ENCODE data around the gene TRIM60.
"Not testable (repeated sequence)": the region's sequence is repeated elsewhere in the genome, so short reads cannot be mapped to it uniquely, and the experiment has no call there.

Gene TRIM60

DNA sequence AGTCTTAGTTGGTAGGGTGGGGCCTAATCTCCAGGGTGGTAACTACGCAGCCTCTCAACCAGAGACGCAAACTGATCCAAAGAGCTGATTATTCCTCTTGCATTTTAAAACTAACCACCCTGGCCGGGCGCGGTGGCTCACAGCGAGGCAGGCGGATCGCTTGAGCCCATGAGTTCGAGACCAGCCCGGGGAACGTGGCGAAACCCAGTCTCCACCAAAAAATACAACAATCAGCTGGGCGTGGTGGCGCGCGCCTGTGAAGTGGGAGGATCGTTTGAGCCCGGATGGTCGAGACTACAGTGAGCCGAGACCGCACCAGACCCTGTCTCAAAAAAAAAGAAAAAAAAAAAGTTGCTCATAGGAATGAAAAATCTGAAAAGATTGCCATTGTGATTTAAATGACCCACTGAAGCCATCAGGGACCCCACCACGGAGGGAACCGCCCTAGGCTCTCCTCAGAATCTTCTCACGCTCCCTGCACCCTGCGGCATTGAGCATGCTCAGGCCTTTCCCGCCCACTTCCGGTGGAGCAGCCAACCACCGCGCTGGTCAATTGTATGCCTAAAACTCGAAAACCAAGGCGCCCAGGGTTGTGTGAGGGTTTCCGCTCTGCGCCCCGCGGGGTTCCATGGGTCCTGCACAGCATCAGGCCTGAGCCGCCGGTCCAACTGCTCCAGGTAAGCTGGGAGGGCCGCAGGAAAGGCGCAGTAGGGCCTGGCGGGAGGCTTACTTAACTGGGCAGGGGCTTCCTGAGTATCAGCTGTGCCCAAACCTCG is at the start of gene TRIM60:
TSS of gene TRIM60 (plus strand) at position 564 of the 776 bp plus-strand sequence. CDS start 8,074 bp downstream, outside the sequence.
- in situ Hi-C loops (cut with MboI; ENCODE audit: low sequenced_read_pairs), result no loop called here

DNA sequence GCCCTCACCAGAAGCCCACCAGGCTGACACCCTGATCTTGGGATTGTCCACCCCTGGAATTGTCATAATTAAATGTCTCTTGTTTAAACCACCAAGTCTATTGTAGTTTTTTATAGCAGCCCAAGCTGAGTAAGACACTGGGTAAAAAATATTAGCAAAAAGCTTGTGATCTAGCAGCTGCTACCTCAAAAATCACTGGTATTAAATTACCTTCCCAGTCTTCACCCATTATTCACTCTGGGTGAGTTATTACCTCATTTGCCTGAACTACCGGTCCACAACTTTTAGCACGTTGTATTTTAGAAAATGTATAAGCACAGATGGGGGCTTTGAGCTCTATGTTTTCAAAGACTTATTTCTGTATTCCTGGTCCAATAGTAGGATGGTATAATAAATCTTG is 42.3 kb upstream of the TRIM60 start:
- in situ Hi-C loops (cut with MboI; ENCODE audit: low sequenced_read_pairs), result no loop called here

DNA sequence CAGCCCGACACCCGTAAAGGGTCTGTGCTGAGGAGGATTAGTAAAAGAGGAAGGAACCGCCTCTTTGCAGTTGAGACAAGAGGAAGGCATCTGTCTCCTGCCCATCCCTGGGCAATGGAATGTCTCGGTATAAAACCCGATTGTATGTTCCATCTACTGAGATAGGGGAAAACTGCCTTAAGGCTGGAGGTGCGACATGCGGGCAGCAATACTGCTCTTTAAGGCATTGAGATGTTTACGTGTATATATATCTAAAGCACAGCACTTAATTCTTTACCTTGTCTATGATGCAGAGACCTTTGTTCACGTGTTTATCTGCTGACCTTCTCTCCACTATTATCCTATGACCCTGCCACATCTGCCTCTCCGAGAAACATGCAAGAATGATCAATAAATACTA is 41.0 kb upstream of the TRIM60 start:
- in situ Hi-C loops (cut with MboI; ENCODE audit: low sequenced_read_pairs), result not testable (repeated sequence)

DNA sequence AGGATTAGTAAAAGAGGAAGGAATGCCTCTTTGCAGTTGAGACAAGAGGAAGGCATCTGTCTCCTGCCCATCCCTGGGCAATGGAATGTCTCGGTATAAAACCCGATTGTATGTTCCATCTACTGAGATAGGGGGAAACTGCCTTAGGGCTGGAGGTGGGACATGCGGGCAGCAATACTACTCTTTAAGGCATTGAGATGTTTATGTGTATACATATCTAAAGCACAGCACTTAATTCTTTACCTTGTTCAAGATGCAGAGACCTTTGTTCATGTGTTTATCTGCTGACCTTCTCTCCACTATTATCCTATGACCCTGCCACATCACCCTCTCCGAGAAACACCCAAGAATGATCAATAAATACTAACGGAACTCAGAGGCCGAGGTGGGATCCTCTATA is 35.7 kb upstream of the TRIM60 start:
- in situ Hi-C loops (cut with MboI; ENCODE audit: low sequenced_read_pairs), result not testable (repeated sequence)

DNA sequence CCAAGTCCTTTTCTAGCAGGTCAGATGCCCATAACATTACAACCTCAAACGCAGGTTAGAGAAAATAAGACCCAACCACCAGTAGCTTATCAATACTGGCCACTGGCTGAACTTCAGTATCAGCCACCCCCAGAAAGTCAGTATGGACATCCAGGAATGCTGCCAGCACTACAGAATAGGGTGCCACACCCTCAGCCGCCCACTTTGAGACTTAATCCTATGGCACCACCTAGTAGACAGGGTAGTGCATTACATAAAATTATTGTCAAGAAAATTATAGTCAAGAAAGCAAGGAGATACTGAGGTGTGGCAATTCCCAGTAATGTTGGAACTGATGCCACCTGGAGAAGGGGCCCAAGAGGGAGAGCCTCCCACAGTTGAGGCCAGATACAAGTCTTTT is 34.5 kb upstream of the TRIM60 start:
- in situ Hi-C loops (cut with MboI; ENCODE audit: low sequenced_read_pairs), result no loop called here

DNA sequence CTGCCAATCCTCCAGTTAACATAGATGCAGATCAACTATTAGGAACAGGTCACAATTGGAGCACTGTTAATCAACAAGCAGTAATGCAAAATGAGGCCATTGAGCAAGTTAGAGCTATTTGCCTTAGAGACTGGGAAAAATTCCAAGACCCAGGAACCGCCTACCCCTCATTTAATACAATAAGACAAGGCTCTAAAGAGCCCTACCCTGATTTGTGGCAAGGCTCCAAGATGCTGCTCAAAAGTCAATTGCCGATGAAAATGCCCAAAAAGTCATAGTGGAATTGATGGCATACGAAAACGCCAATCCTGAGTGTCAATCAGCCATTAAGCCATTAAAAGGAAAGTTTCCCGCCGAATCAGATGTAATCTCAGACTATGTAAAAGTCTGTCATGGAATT is 33.9 kb upstream of the TRIM60 start:
- in situ Hi-C loops (cut with MboI; ENCODE audit: low sequenced_read_pairs), result no loop called here

DNA sequence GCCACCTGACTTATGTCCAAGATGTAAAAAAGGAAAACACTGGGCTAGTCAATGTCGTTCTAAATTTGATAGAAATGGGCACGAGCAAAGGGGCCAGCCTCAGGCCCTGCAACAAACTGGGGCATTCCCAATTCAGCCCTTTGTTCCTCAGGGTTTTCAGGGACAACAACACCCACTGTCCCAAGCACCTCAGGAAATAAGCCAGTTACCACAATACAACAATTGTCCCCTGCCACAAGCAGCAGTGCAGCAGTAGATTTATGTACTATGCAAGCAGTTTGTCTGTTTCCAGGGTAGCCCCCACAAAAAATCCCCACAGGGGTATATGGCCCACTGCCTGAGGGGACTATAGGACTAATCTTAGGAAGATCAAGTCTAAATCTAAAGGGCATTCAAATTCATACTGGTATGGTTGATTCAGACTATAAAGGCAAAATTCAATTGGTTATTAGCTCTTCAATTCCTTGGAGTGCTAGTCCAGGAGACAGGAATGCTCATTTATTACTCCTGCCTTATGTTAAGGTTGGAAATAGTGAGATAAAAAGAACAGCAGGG is 33.2 kb upstream of the TRIM60 start:
- in situ Hi-C loops (cut with MboI; ENCODE audit: low sequenced_read_pairs), result not testable (repeated sequence)

DNA sequence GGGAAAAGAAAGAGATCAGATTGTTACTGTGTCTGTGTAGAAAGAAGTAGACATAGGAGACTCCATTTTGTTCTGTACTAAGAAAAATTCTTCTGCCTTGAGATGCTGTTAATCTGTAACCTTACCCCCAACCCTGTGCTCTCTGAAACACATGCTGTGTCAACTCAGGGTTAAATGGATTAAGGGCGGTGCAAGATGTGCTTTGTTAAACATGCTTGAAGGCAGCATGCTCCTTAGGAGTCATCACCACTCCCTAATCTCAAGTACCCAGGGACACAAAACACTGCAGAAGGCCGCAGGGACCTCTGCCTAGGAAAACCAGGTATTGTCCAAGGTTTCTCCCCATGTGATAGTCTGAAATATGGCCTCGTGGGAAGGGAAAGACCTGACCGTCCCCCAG is 29.8 kb upstream of the TRIM60 start:
- in situ Hi-C loops (cut with MboI; ENCODE audit: low sequenced_read_pairs), result not testable (repeated sequence)

DNA sequence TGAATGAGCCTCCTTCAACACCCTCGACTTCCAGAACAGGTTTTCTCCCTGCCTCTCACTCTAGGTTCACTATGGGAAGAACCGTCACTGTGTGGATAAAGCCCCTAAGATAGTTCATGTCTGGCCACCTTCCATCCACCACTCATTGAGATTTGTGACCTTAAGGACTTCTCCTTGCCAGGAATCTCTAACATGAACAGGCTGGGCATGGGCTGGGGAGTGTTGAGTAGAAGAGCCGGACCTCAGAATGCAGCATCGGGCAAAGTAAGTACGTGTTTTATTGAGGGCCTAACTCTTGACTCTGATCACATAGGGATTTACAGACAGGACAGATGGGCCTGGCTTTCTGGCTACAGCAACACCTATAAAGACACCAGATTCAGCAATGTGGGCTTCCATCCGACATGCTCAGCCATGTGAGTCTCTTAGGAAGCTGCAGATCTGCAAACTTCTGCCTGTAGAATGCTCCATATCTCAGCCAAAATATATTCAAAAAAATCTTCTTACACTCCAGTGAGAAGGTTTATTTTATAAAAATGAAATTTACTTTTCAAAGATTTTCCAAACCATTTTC is 26.4 kb upstream of the TRIM60 start:
- in situ Hi-C loops (cut with MboI; ENCODE audit: low sequenced_read_pairs), result no loop called here

DNA sequence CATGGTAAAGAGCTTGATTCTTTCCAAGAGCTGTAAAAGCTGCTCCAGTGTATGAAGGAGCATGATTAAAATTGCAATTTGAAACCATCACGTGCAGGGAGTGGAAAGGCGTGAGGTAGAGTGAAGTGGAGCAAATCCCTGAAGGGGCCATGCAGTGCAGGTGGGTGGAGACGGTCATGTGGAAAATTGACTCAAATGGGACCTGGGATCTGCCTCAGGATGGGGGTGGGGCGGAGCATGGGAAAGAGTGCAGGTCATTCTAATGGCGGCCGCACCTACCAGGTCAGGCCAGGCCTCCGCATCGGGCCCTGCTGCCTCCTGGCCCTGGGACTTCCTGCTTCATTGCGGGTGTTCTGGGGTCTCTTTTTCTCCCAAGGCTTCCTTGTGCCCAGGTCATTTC is 25.3 kb upstream of the TRIM60 start:
- in situ Hi-C loops (cut with MboI; ENCODE audit: low sequenced_read_pairs), result no loop called here

DNA sequence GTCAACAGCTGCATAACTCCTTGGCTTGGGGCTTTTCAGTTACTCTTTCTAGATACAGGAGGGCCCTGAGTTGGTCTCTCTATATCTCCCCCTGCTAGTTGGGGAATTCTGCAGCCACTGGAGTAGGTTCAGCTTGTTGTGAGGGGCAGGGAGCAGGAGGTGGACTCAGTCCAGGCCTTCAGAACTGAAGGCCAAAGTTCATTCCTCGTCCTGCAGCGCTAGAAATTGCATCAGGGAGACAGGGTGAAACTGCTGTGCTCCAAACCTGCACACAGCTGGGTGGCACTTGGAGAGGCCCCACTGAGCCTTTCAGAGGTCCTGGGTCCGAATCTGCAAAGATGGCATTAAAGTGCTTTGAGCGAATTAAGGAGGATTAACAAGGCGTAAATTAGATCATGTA is 24.9 kb upstream of the TRIM60 start:
- in situ Hi-C loops (cut with MboI; ENCODE audit: low sequenced_read_pairs), result no loop called here

DNA sequence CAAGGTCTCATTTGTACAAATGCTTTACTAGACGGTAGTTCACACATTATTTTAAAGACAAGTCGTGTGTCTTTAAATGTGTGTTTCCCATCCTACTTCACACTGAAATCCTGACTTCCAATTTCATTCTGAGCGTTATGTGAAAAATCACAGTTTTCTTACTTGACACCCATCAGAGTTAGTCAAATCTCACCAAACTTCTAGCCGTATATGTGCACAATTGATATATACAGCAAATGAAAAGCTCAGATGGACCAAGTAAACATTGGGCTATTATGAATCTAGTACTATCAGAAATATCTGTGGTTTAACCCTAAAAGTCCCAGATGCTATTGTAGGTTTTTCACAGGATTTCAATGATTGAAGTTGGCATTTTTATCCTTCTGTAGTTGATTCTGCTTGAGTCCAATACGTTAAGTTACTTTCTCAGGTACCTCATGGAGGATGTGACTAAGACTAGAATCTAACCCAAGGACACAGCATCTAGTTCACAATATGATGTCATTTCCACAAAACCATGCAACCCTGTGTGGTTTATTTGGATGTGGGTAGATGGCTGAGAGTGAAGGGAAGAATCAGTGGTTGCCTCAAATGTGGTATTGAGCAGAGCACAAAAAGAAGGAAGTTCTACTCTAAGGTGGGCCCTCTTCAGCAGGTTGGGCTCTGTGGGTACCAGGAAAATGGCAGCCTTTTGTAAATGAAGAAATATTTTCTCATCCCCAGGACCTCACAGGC is 22.1 kb upstream of the TRIM60 start:
- in situ Hi-C loops (cut with MboI; ENCODE audit: low sequenced_read_pairs), result no loop called here

DNA sequence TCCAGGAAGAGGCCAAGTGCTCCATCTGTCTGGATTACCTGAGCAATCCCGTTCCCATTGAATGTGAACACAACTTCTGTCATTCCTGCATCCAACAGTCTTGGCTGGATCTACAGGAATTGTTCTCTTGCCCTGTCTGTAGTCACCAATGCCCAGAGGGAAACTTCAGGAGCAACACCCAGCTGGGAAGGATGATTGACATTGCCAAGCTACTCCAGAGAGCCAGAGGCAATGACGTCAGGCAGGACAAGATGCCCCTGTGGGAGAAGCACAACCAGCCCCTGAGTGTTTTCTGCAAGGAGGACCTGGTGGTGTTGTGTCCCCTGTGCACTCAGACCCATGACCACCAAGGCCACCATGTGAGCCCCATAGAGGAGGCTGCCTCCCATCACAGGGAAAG is 21.3 kb upstream of the TRIM60 start:
- in situ Hi-C loops (cut with MboI; ENCODE audit: low sequenced_read_pairs), result no loop called here

DNA sequence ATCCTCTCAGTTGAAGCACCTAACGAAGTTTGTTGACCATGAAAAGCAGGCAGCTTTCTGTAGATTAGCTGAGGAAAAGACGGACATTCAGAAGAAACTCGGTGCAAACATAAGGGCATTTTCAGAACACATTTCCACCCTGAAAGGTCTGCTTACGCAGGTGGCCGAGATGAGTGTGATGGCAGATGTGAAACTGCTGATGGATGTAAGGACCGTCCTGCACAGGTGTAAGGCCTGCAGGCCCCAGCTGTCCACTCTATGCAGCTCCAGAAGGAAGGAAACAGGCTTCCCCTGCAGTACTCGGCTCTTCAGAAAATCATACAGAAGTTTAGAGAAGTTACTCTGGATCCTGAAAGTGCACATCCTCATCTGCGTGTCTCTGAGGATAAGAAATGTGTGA is 20.8 kb upstream of the TRIM60 start:
- in situ Hi-C loops (cut with MboI; ENCODE audit: low sequenced_read_pairs), result no loop called here

DNA sequence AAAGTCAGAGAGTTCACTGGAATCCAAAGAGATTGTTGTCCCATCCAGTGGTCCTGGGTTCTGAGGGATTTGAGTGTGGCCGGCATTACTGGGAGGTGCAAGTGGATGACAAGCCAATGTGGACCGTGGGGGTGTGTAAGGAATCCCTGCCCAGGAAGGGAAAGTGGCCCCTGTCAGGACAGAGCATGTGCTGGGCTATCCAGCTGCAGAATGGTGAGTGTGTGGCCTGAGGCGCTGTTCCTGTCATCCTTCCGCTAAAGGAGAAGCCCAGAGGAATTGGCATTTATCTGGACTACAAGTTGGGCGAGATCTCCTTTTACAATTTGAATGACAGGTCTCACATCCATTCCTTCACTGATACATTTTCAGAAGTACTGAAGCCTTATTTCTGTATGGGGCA is 20.4 kb upstream of the TRIM60 start:
- in situ Hi-C loops (cut with MboI; ENCODE audit: low sequenced_read_pairs), result no loop called here

DNA sequence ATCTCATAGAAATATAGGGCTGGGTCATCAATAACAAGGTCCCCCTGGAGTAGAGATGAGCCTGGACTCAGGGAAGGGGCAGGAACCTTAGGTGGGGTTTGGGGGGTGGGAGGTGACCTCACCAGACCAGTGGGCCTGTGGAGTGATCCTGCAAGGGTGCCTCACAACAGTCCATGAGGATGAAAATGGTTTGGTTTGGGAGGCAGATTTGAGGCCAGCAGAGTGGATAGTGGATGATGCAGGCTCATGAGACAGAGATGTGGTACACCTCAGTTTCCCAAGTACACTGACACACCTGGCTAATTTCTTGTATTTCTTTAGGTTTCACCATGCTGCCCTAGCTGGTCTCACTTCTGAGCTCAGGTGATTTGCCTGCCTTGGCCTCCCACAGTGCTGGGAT is 18.1 kb upstream of the TRIM60 start:
- in situ Hi-C loops (cut with MboI; ENCODE audit: low sequenced_read_pairs), result no loop called here

DNA sequence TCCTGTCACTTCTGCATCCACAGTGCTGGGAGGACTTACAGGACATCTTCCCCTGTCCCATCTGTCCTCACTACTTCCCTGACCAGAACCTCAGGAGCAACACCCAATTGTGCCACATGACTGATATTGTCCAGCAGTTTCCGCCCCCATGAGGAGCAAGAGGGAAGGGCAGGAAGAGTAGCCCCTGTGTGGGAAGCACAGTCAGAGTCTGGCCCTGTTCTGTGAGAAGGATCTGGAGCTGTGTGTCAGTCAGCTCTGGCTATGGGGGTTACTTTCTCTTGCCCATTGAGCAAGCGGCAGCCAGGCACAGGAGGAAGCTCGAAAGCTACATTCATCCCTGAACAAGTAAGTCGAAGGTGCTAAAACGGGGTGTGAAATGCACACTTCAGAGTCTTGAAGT is 14.8 kb upstream of the TRIM60 start:
- in situ Hi-C loops (cut with MboI; ENCODE audit: low sequenced_read_pairs), result no loop called here

DNA sequence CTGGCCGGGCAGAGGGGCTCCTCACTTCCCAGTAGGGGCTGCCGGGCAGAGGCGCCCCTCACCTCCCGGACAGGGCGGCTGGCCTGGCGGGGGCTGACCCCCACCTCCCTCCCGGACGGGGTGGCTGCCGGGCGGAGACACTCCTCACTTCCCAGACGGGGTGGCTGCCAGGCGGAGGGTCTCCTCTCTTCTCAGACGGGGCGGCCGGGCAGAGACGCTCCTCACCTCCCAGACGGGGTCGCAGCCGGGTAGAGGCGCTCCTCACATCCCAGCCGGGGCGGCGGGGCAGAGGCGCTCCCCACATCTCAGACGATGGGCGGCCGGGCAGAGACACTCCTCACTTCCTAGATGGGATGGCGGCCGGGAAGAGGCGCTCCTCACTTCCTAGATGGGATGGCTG is 11.8 kb upstream of the TRIM60 start:
- in situ Hi-C loops (cut with MboI; ENCODE audit: low sequenced_read_pairs), result not testable (repeated sequence)

DNA sequence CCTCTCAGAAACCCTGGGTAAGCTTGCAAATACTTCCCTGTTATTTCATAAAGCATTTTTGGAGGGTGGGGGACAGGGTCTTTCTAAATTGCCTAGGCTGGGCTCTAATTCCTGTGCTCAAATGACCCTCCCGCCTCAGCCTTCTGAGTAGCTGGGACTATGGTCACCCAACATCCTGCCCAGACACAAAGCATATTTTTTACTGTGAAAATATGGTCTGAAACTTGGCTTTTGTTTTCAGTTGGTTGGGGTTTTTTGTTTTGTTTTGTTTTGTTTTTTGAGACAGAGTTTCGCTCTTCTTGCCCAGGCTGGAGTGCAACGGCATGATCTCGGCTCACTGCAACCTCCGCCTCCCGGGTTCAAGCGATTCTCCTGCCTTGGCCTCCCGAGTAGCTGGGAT is 6.0 kb upstream of the TRIM60 start:
- in situ Hi-C loops (cut with MboI; ENCODE audit: low sequenced_read_pairs), result not testable (repeated sequence)

DNA sequence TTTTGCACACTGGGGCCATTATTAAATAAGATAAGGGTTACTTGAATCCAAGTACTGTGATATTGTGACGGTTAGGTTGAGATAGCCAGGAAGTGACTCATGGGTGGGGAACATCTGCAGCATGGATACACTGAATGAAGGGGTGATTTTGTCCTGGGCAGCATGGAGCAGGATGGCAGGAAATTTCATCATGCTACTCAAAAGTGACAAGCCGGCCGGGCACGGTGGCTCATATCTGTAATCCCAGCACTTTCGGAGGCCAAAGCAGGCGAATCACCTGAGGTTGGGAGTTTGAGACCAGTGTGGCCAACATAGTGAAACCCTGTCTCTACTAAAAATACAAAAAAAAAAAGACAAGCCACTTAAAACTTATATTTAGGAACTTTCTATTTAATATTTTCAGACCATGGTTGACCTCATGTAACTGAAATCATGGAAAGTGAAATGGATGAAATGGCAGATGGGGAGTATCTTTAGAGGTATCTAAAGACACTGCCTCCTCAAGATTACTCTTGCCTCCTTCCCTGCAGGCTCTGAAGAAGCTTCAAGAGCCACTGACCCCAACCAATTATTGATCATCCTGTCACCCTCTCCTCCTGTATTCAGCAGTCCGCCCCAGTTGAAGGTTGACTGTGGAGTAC is 3.9 kb upstream of the TRIM60 start:
- in situ Hi-C loops (cut with MboI; ENCODE audit: low sequenced_read_pairs), result no loop called here

DNA sequence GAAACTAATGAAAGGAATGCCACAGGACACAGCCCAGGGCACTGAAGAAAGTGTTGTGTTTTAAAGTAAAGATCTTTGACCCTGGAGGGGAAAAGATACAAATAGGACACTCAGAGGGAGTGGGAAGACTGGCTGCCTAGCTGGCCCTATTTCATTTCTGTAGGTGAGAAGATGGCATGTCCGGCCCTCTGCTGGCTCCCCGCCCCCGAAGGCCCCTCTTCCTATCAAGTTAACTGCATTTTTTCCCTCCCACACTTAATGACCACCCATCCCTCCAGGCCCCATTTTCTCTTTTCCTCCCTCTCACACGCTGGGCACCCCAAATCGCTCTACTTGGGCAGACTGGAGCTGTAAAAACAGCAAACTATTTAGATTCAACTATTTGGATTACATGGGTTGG is 16.4 kb downstream of the TRIM60 start:
- in situ Hi-C loops (cut with MboI; ENCODE audit: low sequenced_read_pairs), result no loop called here

Data from HL-60/S4 treated with phorbol 12-myristate 13-acetate at 8.2 ng/mL for 4 days and 3 days (cell line).